CD4-positive, alpha-beta T cell treated with Interleukin-15 for 1 hour (primary cell): ENCODE results near the gene IQCC.
"Not testable (repeated sequence)": the region's sequence is repeated elsewhere in the genome, so short reads cannot be mapped to it uniquely, and the experiment has no call there.

Experiments
- DNase-seq: peaks from one replicate; pipeline ENCODE4 v3.0.0-alpha.2; 2020

IQCC gene

DNA sequence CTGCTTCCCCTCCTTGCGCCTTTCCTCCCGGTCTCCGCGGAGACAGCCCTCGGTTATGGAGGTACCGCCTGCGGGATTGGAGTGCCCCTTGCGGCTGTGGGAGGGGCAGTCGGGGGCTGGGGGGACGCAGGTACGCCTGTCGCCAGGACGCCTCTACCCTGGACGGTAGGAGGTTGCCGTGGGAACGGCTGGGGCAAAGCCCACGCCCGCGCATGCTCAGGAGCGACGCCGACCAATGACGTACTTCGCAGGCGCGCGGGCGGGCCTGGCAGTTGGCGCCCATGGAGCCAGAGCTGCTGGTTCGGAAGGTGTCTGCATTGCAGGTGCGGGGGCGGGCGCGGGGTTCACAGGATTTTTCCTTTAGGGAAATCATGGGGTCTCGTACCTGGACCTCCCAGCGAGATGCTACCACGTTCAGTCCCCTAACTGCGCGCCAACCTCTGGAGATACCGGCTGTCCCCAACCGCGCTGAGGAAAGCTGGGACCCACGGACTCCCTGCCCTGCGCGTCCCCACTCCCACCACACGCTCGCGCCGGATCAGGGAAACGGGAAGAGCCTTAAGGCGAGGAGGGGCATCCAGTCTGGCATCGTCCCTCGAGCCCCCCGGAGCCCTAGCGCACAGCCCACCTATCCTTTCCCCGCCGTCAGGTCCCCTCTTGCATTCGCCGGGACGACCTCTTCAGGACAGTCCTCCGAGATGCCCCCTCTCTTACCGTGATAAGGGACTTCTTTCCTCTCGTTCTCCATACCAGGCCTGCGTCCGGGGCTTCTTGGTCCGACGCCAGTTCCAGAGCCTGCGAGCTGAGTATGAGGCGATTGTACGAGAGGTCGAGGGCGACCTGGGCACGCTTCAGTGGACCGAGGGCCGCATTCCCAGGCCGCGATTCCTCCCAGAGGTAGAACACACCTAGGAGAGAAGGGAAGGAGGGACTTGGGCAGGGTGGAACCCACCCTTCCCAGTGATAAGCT is at the start of gene IQCC:
IQCC (plus strand) TSS at position 271 of the 970 bp plus-strand sequence; CDS start at position 282, 11 bp downstream.
- peak; percentile 89 for DNase-seq

DNA sequence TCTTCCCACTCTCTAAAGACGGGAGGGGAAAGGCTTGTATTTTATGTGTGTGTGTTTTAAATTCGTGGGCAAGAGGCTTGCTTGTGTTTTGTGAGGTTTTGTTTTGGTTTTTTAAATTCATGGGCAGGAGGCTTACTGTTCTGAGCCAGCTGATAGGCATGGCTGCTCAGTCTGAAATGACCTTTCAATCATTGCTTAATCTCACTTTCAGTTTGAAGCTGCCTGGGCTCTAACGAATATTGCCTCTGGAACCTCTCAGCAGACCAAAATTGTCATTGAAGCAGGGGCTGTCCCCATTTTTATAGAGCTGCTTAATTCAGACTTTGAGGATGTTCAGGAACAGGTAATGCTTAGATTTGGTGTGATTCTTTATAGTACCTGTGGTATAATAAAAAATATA is 46.3 kb upstream of the IQCC start:
- DNase-seq: no peak

GRCh38 chr1:32163405-32163804 is 42.1 kb upstream of the IQCC start:
- no peak for DNase-seq

- DNase-seq: not testable (repeated sequence)
These were observed 39.8 kb upstream of the IQCC start for GRCh38 chr1:32165633-32166032.

- DNase-seq: no peak
These were observed 34.5 kb upstream of the IQCC start for GRCh38 chr1:32170991-32171390.

DNA sequence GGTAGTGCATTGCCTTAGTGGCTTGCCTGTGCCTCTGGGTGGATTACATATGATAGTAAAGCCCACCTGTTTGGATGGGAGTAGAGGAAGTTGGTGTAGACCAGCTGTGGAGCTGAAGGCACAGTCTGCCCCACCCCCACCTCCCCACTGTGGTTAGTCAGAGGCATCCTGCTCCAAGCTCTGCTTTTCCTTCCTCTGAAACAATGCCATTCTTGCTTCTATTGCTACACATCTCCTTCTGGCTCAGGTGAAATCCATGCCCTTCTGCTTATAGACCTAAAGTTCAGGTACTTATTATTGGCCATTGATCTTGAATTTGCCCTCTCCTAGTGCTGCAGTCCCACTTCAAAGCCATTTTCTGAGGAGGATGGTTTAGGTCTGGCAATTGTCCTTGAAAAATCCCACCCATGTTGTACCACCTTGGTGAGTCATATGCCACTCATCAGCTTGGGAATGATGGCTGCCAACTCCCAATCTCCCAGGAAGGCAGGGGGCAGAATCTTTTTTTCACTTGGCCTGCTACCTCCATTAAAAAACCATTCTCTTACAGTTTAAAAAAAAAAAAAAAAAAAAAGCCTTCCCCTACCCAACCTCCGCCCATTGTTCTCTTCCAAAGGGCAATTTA is 32.7 kb upstream of the IQCC start:
- no peak for DNase-seq

GRCh38 chr1:32178380-32179192 is 26.9 kb upstream of the IQCC start:
- DNase-seq: no peak

- DNase-seq: no peak
These were observed 26.4 kb upstream of the IQCC start for GRCh38 chr1:32179193-32179442.

DNA sequence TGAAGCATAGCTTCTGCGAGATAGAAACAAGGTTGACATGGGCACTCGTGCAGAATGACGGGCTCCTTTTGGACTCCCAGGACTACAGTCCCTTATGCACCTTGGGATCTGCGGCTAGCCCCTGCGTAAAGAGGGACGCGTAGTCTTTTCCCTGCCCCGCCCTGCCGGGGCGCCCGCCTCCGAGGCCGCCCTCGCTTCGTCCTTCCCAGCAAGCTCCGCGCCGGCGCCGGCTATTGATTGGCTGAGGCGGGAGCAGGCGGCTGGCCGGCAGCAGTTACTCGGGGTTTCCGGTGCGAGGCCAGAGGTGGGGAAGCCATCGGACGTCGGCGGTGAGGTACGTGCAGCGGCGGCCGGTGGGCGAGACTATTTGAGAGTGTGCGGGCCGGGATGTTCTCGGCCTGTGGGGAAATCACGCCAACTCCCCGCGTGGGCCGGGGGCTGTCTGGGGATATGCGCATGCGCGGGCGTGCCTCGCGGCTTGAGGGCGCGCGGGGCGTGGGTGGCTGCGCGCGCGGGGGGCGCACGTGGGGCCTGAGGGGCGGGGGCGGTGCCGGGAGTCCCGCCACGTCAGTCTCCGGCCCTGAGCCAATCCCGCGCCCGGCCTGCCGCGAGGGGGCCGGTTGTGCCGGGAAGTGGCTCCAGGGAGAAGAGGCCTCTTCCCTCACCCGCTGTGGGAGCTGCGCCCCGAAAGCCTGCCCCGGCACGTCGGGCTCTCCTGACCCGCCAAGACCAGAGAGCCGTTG is 25.9 kb upstream of the IQCC start, which contains the start of gene TXLNA:
TXLNA (plus strand) TSS at position 233 of the 743 bp plus-strand sequence. CDS start 671 bp downstream, outside the sequence.
- DNase-seq: peak; percentile 89

DNA sequence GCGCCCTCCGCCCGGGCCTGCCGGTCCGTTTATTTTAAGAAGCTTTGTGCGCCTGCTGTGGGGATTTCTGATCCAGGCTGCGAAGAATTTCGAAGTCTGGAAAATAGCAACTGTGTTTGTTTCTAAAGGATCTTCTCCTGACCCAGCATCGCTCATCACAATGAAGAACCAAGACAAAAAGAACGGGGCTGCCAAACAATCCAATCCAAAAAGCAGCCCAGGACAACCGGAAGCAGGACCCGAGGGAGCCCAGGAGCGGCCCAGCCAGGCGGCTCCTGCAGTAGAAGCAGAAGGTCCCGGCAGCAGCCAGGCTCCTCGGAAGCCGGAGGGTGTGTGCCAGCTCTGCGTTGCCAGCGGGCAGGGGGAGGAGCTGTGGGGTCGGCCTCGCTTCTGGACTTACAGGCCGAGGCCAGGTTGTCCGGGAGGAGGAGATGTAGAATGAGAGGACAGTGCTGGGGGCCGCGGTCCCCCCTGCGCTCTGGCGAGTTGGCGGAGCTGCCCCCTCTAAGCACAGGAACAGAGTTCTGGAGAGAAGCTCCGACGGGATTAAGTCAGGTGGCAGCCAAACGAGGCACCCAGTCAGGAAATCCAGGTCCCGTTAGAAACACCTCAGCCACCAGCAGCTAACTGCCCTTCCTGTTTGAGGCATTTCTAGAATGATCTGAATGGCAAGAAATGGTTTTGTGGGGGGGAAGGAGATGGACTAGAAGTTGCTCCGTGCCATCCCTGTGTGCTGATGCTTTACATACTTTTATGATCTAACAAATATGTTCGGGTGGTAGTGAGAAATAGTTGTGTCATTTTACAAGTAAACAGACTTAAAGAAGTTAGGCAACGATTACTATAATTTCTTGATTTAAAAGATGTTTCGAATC is 25.0 kb upstream of the IQCC start:
- peak; percentile 26 for DNase-seq

DNA sequence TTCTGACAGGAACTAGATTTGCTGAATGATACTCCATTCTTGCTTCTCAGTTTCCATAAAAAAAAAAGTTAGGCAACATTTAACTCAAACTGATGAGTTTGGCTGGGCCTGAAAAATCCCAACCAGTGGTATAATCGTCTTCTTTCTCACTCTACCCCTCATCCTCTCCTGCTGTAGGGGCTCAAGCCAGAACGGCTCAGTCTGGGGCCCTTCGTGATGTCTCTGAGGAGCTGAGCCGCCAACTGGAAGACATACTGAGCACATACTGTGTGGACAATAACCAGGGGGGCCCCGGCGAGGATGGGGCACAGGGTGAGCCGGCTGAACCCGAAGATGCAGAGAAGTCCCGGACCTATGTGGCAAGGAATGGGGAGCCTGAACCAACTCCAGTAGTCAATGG is 24.4 kb upstream of the IQCC start:
- DNase-seq: no peak

GRCh38 chr1:32181563-32181962 is 23.9 kb upstream of the IQCC start:
- no peak for DNase-seq

DNA sequence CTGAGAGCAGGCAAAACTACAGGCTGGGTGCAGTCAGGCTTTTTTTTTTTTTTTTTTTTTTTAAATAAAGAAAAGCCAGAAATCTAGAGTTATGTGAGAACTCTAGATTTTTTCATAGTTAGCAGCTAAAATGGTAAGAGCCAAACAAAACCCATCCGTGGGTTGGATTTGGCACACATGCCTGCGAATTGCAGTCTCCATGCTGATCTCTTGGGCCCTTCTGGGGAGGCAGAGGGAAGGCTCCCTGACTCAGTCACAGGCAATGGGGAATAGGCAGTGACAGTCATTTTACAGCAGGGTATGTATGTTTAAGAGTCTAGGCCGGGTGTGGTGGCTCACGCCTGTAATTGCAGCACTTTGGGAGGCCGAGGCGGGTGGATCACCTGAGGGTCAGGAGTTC is 23.4 kb upstream of the IQCC start:
- no peak for DNase-seq

DNA sequence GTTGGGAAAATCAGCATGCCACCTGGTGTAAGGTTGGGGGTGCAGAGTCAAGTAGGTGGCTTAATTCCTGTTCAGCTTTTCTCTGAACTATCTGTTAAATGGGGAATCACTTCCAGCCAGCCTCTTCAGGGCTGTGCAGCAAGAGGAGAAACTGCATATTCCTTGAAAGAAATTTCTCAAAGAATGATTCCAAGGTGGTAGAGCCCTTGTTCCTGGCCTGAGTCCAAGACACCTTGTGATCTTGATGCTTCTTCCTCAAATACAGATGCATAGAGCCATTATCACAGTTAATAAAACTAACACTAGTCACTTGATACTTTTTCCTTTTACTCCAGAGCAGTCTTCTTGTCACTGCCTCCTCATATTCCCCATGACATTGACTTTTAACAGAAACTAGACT is 20.8 kb upstream of the IQCC start:
- no peak for DNase-seq

GRCh38 chr1:32186077-32186476 is 19.4 kb upstream of the IQCC start:
- no peak for DNase-seq

GRCh38 chr1:32186491-32186890 is 19.0 kb upstream of the IQCC start:
- no peak for DNase-seq

- no peak for DNase-seq
These were observed 17.6 kb upstream of the IQCC start for GRCh38 chr1:32187850-32188249.

GRCh38 chr1:32192220-32192948 is 13.1 kb upstream of the IQCC start:
- no peak for DNase-seq

DNA sequence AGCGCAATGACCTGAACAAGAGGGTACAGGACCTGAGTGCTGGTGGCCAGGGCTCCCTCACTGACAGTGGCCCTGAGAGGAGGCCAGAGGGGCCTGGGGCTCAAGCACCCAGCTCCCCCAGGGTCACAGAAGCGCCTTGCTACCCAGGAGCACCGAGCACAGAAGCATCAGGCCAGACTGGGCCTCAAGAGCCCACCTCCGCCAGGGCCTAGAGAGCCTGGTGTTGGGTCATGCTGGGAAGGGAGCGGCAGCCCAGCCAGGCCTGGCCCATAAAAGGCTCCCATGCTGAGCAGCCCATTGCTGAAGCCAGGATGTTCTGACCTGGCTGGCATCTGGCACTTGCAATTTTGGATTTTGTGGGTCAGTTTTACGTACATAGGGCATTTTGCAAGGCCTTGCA is 10.5 kb upstream of the IQCC start:
- DNase-seq: no peak

GRCh38 chr1:32195531-32195930 is 9.9 kb upstream of the IQCC start:
- DNase-seq: no peak
